ENCODE results near the gene LRRC52. TPM values are rescaled to one million over a fixed set of nuclear protein-coding genes. Genes with fewer than 3 reads are reported as not detected.

The LRRC52 gene
- total and polyA plus RNA-seq, 2 of the 13 experiments (the other 11 are each of a cell fraction or from before 2014, with no cell fraction given), result not detected

DNA sequence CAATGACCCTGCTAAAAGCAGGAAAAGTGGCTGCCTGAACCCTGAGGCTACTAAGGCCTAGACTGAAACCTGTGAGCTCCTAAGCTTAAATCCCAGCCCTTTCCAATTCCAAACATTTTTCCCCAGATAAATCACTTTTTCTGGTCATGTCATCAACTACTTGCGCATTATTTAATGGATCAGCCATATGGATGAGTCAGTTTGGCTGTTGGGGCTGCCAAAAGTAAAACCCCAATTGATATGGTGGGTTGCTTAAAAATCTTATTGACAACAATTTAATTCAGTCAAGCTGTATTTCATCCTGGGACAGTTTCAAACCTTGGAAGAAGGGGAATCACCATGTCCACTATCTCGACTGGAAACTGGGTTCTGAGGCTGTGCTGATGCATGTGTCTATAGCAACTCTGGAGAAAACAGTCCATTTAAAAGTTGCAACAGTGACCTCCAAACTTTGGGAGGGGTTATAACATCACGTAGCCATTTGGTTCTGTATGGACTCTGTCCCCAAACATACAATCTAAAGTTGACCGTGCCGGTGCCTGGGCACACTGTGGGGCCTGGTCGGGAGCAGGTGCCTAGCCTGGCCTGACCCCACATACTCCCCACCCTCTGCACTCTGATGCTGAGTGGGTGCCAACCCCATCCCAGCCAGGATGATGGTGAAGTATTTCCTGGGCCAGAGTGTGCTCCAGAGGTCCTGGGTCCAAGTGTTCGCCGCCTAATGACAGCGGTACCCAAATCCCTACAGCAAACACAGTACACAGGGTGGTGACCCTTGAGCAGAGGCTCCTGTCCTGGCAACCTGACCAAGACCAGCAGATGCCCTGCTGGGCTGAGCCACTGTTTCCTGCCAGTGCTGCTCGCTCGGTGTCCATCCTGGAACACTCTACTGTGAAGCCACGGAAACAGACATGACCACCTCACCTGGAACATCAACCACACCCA lies 46.5 kb upstream of the LRRC52 start:
- WGBS (ENCODE audit: low lambda C conversion rate), result 23% methylated on average over 6 of the region's 12 CpGs

DNA sequence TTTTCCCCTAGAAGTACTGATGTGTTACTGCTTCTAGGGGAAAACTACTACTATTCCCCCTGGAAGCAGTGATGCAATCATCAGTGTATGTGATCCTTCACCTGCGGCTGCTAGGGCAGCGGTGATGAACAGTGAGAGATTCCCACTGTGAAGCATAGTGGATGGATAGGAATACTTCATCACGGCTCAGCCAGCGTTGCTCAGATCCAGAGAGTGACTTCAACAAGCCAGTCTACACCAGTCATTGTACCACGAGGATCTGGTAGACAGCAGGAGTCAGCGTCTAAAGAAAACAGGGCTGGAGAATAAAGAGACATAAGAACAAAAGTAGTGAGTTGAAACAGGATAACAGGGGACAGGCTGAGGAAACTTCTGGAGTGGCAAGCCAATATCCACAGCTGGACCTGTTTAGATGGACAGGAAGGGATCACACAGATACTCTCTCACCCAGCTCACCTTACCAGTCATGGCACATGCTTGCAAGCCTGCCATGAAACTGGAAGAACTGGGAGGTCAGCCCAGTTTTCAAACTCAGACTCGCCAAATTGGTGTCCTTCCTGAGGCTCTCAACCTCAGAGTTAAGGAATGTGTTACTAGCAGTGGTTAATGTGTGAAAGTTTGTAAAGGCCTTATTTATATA lies 42.4 kb upstream of the LRRC52 start:
- intact Hi-C loops (cut with micrococcal nuclease; ENCODE audit: unreplicated experiment) (no loop called here), in situ Hi-C loops (cut with HindIII; ENCODE audit: extremely low pct_ligation_motif_present, low pct_unique_long_range_greater_than_20kb) (no loop called here)
- no peaks in the 10 kb centered on the region for H3K36me3 ChIP-seq (replicated peaks in 1 of 2; ENCODE audit: control insufficient read depth in 1 of 2, insufficient read depth in 2 of 2, low read length in 2 of 2)
- no peak overlapping the region for H3K9ac ChIP-seq (ENCODE audit: insufficient read depth, low read depth, low read length)
- no peak overlapping the region for H3K4me3 ChIP-seq (replicated peaks in 1 of 3; ENCODE audit: insufficient read depth in 1 of 3, low read depth in 2 of 3, low read length in 3 of 3)
- no peak overlapping the region for H2AFZ ChIP-seq (ENCODE audit: low read length)
- ChIA-PET POLR2A (no interaction called here), CTCF (ENCODE audit: low intra/inter-chr PET ratio, low total read pairs) (no interaction called here)
- no peaks in the 10 kb centered on the region for H4K20me1 ChIP-seq (ENCODE audit: insufficient read depth, low read length)
- FAIRE-seq, result no peak
- no TSS peak for BruUV-seq (replicated peaks)
- 33% methylated on average over 6 of the region's 7 CpGs for WGBS (ENCODE audit: low lambda C conversion rate)
- ATAC-seq, result no peak
- no peak overlapping the region for H3K4me2 ChIP-seq (ENCODE audit: low read depth, low read length)
- no peak for DNase-seq (ENCODE audit: low spot score)
- peaks cover 15% of the 10 kb centered on the region for H3K4me1 ChIP-seq (ENCODE audit: insufficient read depth, low read length)
- H3K9me3 ChIP-seq (ENCODE audit: low read length), result no peaks in the 10 kb centered on the region
- H3K79me2 ChIP-seq (ENCODE audit: insufficient read depth, low read length), result no peaks in the 10 kb centered on the region
- TF ChIP-seq, protein P1, sequence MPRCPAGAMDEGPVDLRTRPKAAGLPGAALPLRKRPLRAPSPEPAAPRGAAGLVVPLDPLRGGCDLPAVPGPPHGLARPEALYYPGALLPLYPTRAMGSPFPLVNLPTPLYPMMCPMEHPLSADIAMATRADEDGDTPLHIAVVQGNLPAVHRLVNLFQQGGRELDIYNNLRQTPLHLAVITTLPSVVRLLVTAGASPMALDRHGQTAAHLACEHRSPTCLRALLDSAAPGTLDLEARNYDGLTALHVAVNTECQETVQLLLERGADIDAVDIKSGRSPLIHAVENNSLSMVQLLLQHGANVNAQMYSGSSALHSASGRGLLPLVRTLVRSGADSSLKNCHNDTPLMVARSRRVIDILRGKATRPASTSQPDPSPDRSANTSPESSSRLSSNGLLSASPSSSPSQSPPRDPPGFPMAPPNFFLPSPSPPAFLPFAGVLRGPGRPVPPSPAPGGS (CRISPR knock-in tag; IDR thresholded peaks at IDR 0.05), result no peak
- TF ChIP-seq CEBPB (IDR thresholded peaks at IDR 0.05; ENCODE audit: borderline replicate concordance, low read depth, low read length), result peak; percentile 37; the same call in 1 of the 2 replicates
- no peak overlapping the region for H3K27ac ChIP-seq (ENCODE audit: extremely low read length, insufficient read depth, low read length)
- H3K27me3 ChIP-seq (ENCODE audit: control insufficient read depth in 1 of 2, insufficient read depth in 2 of 2, low read length in 2 of 2), result no peaks in the 10 kb centered on the region

More for the DNA sequence above, 46.5 kb upstream of the LRRC52 start:
- DNase-seq (ENCODE audit: low spot score) (no peak), ATAC-seq (peak; percentile 71), FAIRE-seq (no peak)
- CTCF ChIA-PET (ENCODE audit: low intra/inter-chr PET ratio, low total read pairs), result no interaction called here
- no peaks in the 10 kb centered on the region for H3K79me2 ChIP-seq (ENCODE audit: insufficient read depth, low read length)
- no peaks in the 10 kb centered on the region for H3K27me3 ChIP-seq (ENCODE audit: control insufficient read depth in 1 of 2, insufficient read depth in 2 of 2, low read length in 2 of 2)
- TF ChIP-seq NR2F2 (IDR thresholded peaks at IDR 0.05; ENCODE audit: borderline replicate concordance, low read depth), result peak; percentile 5; the same call in 1 of the 2 replicates
- no peak for TF ChIP-seq ZSCAN21 (CRISPR knock-in tag; IDR thresholded peaks at IDR 0.05; ENCODE audit: borderline replicate concordance)
- no peaks in the 10 kb centered on the region for H4K20me1 ChIP-seq (ENCODE audit: insufficient read depth, low read length)
- H3K4me3 ChIP-seq (replicated peaks in 1 of 3; ENCODE audit: insufficient read depth in 1 of 3, low read depth in 2 of 3, low read length in 3 of 3), result no peak overlapping the region
- no peaks in the 10 kb centered on the region for H3K36me3 ChIP-seq (replicated peaks in 1 of 2; ENCODE audit: control insufficient read depth in 1 of 2, insufficient read depth in 2 of 2, low read length in 2 of 2)
- POLR2A ChIA-PET, result no interaction called here
- BruUV-seq (replicated peaks), result no TSS peak
- intact Hi-C loops (cut with micrococcal nuclease; ENCODE audit: unreplicated experiment) (no loop called here), in situ Hi-C loops (cut with HindIII; ENCODE audit: extremely low pct_ligation_motif_present, low pct_unique_long_range_greater_than_20kb) (no loop called here)
- H3K9ac ChIP-seq (ENCODE audit: insufficient read depth, low read depth, low read length), result no peak overlapping the region
- no peaks in the 10 kb centered on the region for H3K9me3 ChIP-seq (ENCODE audit: low read length)
- peak overlapping the region; percentile 34 for H3K4me2 ChIP-seq (ENCODE audit: low read depth, low read length)
- no peak overlapping the region for H3K27ac ChIP-seq (ENCODE audit: extremely low read length, insufficient read depth, low read length)
- no peak overlapping the region for H2AFZ ChIP-seq (ENCODE audit: low read length)
- H3K4me1 ChIP-seq (ENCODE audit: insufficient read depth, low read length), result peaks cover 18% of the 10 kb centered on the region

Measured in HepG2 (cell line).